C1 segment of cervical spinal cord (tissue), 14 donors: Measurements from ENCODE around the gene MFN2.
"Not testable (repeated sequence)": the region's sequence is repeated elsewhere in the genome, so short reads cannot be mapped to it uniquely, and the experiment has no call there.

Experiments
- DNase-seq, 14 donors: peaks; one replicate each; lab custom pipeline; 2025; lab: John Stamatoyannopoulos, UW

MFN2 gene

DNA sequence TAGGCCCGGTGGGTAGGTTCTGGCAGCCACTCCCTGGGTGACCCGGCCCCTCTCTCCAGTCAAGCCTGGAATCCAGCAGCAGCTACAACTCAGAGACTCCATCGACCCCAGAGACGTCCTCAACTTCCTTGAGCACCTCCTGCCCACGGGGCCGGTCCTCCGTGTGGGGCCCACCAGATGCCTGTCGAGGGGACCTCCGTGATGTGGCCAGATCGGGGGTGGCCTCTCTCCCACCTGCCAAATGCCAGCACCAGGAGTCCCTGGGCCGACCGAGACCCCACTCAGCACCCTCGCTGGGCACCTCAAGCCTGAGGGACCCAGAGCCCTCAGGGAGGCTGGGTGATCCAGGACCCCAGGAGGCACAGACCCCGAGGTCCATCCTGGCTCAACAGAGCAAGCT is 41.8 kb downstream of the MFN2 start:
- no peak for DNase-seq

DNA sequence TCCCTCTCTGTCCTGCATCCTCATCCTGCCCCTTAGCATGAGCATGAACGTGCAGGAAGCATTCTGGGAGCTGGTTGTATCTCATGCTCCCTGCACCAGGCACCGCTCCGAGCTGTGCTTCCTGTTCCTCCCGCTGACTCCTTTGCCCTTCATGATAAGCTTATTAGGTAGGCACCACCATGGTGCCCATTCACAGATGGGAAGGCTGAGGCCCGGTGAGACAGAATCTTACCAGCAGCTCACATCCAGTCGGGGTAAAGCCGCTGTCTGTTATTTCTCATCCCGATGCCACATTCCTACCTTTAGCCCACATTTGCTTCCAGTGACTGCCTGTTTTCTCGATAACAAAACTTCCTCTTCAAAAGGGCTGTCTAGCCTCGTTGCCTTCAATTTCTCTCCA is 46.3 kb downstream of the MFN2 start:
- no peak for DNase-seq

DNA sequence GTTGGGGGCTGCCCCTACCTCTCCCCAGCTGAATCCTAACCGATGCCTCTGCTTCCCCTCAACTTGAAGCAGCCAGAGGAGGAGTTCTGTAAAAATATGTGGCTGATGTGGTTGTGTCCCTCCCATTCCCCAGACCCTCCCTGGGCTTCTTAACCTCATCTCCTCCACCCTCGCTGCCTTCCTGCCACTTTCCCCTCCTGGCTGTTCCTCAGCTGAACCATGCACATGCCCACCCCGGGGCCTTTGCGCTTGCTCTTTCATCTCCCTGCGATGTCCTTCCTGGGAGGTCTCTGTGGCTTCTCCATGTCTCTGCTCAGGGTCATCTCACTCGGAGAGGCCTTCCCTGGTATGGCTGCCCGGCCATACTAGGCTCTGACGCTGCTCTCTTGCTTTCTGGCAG is 48.0 kb downstream of the MFN2 start:
- no peak for DNase-seq

DNA sequence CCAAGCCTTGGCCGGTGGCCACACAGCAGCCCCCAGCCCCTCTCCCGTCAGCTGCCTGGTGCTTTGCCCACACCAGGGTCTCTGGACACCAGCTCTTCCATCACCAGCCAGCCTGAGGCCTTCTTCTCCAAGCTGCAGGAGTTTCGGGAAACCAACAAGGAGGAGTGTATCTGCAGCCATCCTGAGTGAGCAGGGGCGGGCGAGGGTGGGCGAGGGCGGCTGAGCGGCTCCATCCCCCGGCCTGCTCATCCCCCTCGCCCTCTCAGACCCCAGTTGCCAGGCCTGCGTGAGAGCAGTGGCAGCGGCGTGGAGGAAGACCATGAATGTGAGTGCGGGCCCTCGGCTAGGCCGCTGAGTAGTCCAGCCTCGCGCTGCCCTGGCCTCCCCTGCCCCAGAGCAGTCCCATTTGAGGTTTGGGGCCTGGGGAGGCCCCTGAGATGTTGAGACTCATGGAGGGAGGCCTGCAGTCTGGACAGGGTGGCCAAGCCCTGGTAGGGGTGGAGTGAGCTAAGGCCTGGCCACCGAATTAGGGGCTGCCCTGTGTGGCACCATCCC is 48.8 kb downstream of the MFN2 start:
- DNase-seq: no peak

DNA sequence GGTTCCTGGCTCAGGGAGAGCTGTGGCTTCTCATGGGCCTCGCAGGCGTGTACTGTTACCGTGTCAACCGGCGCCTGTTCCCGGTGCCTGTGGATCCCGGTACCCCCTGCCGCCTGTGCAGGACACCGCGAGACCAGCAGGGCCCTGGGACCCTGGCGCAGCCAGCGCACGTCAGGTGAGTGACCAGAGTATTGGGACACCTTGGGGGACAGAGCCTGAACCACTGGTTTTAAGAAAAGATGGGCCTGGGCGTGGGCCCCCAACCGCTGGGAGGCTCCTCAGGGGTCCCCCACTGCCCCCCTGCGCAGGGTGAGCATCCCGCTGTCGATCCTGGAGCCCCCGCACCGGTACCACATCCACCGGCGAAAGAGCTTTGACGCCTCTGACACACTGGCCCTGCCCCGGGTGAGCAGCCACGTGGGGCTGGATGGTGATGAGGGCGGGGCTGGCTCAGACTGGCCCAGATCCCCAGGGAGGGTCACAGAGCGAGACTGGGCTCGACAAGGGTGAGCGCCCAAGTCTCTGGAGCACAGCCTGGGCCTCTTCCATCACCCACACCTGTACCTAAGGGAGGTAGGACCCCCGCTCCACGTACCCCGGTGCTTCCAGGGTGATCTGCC is 49.6 kb downstream of the MFN2 start:
- no peak for DNase-seq

DNA sequence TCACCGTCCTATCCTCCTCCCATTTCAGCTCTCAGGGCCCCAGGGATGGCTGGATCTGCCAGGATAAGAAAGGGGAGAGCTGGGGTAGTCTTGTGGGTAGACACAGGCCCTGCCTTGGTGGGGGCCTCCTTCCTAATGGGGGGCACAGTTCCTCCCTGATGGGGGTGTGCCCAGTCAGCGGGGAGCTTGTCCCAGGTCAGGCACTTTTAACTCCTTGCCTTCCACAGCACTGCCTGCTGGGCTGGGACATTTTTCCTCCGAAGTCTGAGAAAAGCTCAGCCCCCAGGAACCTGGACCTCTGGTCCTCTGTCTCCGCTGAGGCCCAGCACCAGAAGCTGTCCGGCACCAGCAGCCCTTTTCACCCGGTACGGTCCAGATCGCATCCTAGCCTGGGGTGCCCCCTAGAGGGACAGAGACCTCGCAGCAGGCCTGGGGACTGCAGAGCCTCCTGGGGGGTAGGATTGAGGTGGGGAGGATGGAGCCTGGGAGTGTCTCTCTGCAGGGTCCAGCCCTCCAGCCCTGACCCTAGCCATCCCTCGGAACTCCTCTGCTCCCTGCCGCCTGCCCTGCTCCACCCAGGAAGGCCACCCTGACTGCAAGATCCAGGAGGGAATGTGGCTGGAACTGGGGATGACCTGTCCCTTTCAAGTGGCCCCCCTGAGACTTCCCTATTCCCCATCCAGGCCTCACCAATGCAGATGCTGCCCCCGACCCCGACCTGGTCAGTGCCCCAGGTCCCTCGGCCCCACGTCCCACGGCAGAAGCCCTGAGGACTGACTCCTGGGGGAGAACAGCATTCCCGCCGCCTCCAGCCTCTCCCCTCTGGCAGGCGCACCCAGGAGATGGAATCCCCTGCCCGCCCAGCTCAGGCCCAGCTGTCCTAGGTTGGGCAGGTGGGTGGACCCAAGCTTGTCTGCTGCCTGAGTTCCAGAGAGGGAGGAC is 51.1 kb downstream of the MFN2 start:
- DNase-seq: peak in 2 of 14 donors; percentile 3 to 14

DNA sequence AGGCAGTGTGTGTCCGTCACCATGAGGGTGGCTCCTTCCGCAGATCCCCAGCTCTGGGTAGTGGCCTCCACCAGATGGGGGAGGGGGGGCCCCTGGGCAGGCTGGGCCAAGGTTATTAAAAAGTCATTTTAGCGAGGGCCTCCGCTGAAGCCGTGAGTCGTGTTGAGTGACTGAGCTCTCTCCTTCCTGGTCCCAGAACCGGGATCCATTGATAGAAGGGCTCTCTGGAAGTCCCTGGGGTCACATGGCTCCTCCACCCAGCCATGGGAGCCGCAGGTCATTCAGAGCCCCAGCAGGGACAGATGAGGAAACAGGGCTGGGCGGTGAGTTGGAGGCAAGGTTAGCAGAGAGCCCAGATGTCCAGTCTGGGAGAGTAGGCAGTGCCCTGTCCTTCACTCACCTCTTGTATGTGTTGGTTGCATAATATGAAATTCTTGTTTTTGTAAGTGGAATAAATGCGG is 51.9 kb downstream of the MFN2 start:
- DNase-seq: no peak

DNA sequence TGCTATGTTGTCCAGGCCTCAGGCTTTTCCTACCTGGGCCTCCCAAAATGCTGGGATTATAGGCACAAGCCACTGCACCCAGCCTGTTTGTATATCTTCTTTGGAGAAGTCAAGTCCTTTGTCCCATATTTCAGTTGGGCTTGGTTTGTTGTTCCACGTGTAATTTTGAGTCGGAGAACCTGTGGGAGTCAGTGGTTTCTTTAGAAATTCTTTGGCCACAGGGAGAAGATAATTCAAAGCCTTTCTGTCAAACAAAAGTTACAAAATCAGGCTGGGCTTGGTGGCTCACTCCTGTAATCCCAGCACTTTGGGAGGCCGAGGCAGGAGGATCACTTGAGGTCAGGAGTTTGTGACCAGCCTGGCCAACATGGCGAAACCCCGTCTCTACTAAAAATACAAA is 53.2 kb downstream of the MFN2 start:
- not testable (repeated sequence) for DNase-seq

DNA sequence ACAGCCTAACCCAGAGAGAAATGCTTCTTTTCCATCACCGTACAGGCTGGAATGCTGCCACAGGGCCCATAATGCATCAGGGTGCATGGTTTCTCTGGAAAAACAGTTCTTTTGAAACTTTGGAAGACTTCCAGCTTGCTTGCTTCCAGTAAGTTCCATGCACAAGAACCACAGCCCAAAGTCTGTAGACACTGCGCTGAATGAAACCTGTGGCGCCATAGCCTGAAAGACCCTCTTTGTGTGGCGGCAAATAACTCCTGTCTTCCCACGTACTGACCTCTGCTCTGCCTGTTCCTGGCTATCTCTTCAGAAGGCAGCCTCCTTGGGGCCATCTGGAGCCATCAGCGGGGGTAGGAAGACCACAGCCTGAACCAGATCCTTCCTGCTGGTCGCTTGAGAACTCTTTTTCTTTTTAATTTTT is 54.1 kb downstream of the MFN2 start:
- DNase-seq: peak in 5 of 14 donors; percentile 6 to 27 (median 9)

DNA sequence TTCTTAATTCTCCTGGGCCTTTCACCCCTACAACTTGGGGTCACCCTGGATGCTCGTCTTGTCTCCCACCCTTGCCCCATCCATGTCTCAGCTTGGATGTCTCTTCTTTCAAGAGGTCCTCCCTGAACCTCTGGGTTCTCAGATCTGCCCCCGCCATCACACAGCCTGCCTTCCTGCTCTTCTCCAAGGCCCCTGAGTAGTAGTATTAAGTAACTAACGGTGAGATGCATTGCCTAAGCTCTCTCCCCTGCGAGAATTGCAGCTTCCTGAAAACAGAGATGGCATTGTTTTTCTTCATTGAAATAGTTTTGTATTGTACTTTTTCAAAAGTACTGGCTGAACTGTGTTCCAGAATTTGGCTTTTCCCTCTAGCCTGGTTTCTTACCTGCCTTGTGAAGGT is 55.1 kb downstream of the MFN2 start:
- DNase-seq: no peak

DNA sequence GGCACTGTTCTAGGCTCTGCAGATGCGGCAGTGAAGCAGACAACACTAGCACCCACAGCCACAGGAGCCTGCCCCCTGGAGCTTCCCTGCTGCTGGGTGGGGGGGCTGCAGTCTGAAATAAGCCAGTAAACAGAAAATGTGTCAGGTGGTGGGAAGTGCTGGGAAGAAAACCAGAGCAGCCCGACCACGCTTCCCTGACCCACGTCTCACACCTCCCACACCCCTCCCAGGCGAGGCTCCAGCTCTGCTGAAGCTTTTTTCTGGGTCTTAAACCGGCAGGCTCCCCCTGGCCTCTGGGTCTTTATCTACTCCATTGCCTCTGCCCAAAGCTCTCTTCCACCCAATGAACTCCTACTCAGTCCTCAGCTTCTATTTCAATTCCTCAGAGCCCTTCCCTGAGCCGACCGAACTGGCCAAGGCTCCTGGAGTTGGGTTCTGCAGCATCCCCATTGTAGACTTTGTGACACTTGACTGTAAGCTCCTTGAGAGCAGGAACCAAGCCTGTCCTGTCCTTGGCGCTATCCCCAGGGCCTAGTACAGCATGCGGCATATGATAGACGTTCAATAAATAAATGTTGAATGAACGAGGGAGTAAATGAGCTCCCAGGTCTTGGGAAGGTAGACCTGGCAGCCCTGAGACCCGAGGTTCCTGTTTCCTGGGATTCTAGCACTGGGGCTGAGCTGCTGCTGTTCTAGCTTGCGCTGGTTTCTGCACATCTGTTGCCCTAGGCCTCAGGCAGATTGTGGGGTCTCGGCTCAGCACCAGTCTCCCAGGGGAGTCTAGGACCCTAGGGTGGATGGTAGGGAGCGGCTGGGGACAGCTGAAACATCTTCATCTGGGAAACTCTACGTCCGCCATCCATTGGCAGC is 57.5 kb downstream of the MFN2 start:
- no peak for DNase-seq

DNA sequence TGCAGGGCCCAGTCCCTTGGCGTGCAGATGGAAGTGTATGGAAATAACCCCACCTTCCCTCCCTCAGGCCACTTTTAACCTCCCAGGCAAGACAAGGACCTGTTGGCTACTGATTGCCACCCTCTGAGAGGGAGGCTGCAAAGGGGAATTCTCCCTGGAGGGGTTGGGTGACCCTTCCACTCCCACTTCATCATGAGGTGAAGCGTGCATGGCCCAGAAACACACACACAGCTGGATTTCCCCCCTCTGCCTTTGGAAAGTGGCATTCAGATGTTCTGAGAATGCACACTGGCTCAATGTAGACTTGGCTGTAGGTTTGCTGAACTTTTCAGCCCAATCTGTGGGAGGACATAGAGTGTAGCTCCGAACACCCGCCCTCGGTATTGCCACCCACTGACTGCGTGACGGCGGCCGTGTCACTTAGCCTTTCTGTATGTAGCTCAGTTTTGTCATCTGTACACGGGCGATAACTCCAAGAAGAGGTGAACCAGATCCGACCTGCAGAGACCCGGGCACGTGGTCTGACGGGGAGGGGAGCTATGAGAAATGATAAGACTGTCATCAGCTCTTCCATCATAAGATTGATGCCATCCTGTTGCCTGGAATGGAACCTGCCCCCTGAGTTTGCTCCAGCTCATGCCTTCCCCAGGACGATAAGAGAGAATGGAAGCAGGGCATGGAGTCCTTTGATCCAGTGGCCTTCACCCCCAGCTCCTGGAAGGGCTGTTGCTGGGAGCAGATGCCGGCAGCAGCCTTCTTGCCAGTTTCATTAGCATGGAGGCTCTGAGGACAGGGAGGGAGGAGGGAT is 58.3 kb downstream of the MFN2 start:
- DNase-seq: no peak

DNA sequence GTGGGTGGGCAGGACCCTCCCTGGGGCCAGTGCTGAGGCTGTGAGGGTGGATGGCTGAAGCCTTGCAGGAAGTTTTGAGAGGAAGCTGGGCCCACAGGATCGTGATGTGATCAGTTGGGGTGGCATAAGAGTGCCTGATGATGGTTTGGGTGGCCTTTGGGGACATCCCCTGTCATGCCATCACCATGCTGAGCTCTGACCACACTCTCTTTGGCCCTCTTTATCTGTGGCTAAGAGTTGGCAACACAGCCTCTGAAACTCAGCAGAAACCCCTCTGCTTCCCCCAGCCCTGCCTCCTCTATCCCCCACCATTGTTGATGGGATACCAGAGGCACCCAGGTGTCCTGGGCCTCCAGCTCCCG is 58.9 kb downstream of the MFN2 start:
- DNase-seq: no peak

DNA sequence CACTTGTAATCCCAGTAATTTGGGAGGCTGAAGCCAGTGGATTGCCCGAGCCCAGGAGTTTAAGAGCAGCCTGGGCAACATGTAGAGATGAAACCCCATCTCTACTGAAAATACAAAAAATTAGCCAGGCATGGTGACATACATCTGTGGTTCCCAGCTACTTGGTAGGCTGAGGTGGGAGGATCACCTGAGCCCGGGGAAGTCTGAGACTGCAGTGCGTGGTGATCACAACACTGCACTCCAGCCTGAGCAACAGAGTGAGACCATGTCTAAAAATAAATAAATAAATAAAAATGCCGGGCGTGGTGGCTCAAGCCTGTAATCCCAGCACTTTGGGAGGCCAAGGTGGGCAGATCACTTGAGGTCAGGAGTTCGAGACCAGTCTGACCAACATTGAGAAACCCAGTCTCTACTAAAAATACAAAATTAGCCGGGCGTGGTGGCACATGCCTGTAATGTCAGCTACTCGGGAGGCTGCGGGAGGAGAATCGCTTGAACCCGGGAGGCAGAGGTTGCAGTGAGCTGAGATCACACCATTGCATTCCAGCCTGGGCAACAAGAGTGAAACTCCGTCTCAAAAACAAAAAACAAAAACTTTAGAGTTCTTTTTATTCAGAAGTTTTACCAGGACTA is 59.7 kb downstream of the MFN2 start:
- DNase-seq: not testable (repeated sequence)

DNA sequence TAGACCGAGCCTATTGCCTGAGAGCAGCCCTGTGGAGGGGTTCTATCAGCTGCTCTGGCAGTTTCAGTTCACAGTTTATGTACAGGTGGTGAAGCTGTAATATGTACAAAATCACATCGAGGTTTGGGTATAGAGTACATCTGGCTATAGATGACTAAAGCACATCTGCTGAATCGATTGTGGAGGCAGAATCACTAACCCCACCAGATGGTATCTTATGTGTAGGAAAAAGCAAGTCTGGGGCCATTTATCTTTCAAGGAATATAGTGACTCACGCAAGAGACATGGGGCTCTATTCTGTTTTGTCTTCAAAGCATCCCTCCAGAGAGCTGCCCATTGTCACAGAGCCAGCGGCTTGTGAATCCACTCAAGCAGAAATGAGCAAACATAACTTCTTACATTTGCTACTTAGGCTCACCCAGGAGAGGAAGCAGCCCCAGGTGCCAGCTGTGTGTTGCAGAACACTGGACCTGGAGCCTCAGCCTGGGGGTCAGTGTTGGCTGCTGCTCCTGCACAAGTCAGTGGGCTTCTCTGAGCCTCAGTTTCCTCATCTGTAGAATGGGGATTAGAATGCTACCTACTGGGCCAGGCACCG is 60.3 kb downstream of the MFN2 start:
- no peak for DNase-seq

DNA sequence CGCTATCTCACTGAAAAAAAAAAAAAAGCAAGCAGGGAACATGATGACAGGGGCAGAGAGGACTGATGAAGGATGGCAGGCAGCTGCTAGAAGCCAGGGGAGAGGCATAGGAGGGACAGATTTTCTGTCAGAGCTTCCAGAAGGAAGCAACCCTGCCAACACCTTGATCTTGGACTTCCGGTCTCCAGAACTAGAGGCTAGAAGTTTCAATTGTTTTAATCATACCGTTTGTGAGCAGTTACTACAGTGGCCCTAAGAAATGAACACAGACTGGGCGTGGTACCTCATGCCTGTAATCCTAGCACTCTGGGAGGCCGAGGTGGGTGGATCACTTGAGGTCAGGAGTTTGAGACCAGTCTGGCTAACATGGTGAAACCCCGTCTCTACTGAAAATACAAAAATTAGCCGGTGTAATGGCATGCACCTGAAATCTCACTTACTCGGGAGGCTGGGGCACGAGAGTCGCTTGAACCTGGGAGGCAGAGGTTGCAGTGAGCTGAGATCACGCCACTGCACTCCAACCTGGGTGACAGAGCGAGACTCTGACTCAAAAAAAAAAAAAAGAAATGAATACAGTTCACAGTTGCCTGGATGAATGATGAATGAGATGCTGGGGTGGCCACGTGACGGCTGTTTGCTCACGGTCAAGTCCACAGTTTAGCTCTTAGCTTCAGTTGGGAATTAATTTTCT is 64.1 kb downstream of the MFN2 start:
- DNase-seq: not testable (repeated sequence)

DNA sequence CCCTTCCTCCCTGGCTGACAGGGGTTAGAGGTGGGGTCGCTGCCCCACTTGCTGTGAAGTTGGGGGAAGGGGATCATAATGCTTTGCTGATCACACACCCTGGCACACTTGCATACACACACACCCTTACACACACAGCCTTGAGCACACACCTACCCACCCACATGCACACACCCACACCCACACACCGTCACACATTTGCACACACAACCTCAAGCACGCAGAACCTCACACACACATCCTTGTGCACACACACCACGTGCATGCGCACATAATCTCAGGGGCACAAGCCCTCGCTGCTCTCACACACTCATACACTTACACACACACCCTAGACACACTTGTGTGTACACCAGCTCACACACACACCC is 66.5 kb downstream of the MFN2 start:
- no peak for DNase-seq

DNA sequence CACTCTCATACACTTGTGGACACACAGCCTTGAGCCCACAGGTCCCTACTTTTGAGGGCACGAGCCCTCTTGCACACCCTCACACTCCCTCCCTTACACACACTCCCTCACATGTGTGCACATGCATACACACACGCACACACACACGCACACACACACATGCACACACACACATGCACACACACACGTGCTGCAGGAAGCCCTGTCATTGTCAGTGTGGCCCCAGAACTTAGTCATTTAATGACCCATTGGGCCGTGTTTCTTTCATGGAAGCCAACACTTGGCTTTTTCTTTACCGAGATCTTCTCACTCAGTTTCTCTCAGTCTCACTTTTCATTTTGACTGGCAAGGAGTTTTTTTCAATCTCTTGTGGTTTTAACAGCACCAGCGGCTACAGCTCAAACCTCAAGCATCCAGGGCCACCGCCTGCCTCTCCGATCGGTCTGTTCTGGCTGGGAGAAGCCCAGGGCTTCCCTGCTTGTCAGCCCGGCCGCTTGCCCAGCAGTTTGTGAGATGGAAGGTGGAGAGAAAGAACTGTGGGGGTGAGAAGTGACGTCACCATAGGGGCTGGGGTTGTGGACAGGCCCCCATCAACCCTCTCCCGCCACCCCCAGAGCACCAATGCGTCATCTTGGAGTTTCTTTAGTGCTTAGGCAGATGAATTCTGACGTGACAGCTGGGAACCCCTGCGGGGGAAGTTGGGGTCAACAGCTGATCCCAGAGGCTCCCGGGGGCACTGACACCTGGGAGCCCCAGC is 67.1 kb downstream of the MFN2 start:
- DNase-seq: no peak

DNA sequence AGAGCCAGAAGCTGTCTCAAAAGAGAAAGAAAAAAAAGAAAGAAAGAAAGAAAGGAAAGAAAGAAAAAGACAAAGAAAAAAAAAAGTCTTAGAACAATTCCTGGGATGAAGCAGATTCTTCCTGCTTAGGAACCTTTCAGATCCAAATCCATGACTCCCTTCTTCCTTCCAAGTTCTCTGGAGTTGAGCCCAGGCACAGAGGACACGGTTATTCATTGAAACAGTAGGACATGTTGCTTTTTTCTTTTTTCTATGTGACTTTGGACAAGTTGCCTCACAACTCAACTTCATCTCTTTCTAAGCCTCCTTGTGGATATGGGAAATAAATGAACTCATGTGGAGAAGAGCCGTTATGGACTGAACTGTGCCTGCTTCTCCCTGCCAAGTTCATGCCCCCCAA is 68.1 kb downstream of the MFN2 start:
- peak in 2 of 14 donors; percentile 24 to 25 for DNase-seq
